GM18517 (cell line): Measurements from ENCODE around the gene ST3GAL4.

Source experiments
- ATAC-seq: cut with Tn5 transposase; IDR thresholded peaks from one replicate; pipeline ENCODE4 v1.9.1; 2021; ENCODE audit warnings: mild to moderate bottlenecking, moderate library complexity; ENCODE audit not compliant: unreplicated experiment

Gene ST3GAL4

GRCh38 chr11:126403658-126404057, 48.2 kb downstream of the ST3GAL4 start:
- peak; percentile 81 for ATAC-seq

- ATAC-seq: no peak
Observed at GRCh38 chr11:126404367-126404766, 48.9 kb downstream of the ST3GAL4 start.

- ATAC-seq: no peak
Observed at GRCh38 chr11:126405374-126405773, 49.9 kb downstream of the ST3GAL4 start.

- no peak for ATAC-seq
Observed at GRCh38 chr11:126405906-126406305, 50.4 kb downstream of the ST3GAL4 start.

- no peak for ATAC-seq
Observed at GRCh38 chr11:126406368-126406767, 50.9 kb downstream of the ST3GAL4 start.

GRCh38 chr11:126407101-126407521, 51.6 kb downstream of the ST3GAL4 start:
- no peak for ATAC-seq

- no peak for ATAC-seq
Observed at GRCh38 chr11:126407682-126408288, 52.3 kb downstream of the ST3GAL4 start.

GRCh38 chr11:126408496-126408895, 53.0 kb downstream of the ST3GAL4 start:
- no peak for ATAC-seq

- no peak for ATAC-seq
Observed at GRCh38 chr11:126408901-126409619, 53.6 kb downstream of the ST3GAL4 start.

GRCh38 chr11:126409620-126409985, 54.1 kb downstream of the ST3GAL4 start:
- no peak for ATAC-seq

- no peak for ATAC-seq
Observed at GRCh38 chr11:126410649-126411048, 55.2 kb downstream of the ST3GAL4 start.

GRCh38 chr11:126411971-126412381, 56.5 kb downstream of the ST3GAL4 start:
- ATAC-seq: no peak

GRCh38 chr11:126413426-126413825, 57.9 kb downstream of the ST3GAL4 start:
- no peak for ATAC-seq

- no peak for ATAC-seq
Observed at GRCh38 chr11:126413843-126414405, 58.4 kb downstream of the ST3GAL4 start.

- no peak for ATAC-seq
Observed at GRCh38 chr11:126414615-126415014, 59.1 kb downstream of the ST3GAL4 start.

- ATAC-seq: no peak
Observed at GRCh38 chr11:126415128-126415527, 59.6 kb downstream of the ST3GAL4 start.

- no peak for ATAC-seq
Observed at GRCh38 chr11:126415669-126416420, 60.4 kb downstream of the ST3GAL4 start.

- ATAC-seq: peak; percentile 50
Observed at GRCh38 chr11:126416542-126417090, 61.1 kb downstream of the ST3GAL4 start.

- no peak for ATAC-seq
Observed at GRCh38 chr11:126417091-126417862, 61.8 kb downstream of the ST3GAL4 start.

- no peak for ATAC-seq
Observed at GRCh38 chr11:126418887-126419286, 63.4 kb downstream of the ST3GAL4 start.
